Heart right ventricle (tissue), 16 donors: ENCODE measurements around the gene ANKRD22. TPM values are rescaled to one million over a fixed set of nuclear protein-coding genes. Genes with fewer than 3 reads are reported as not detected.
A peak's percentile ranks its signal among the peaks of the same experiment; 100 is the strongest.

Experiments
- ATAC-seq, 8 donors: fragments of 200-7000 bp; cut with Tn5 transposase; one replicate each; pipeline ENCODE4 v1.9.1; 2020; ENCODE audit warnings: mild to moderate bottlenecking in 8 of 8, moderate library complexity in 8 of 8, moderate number of reproducible peaks in 1 of 8
- DNase-seq, 2 donors: peaks; one replicate each; pipeline ENCODE4 v3.0.0-alpha.2; 2020
- H3K27ac ChIP-seq, 10 donors: fragments of 200-600 bp; sonication (generic) in 2 of 10; one replicate each; pipeline versions ENCODE4 v1.5.0 to v1.8.0; 2020 to 2022; ENCODE audit warnings: mild to moderate bottlenecking in 3 of 10
- H3K27me3 ChIP-seq, 7 donors: fragments of 200-600 bp; one replicate each; pipeline ENCODE4 v1.8.0; 2021 to 2022; ENCODE audit warnings: mild to moderate bottlenecking in 2 of 7
- H3K36me3 ChIP-seq, 9 donors: fragments of 200-600 bp; sonication (generic) in 1 of 9; one replicate each; pipeline versions ENCODE4 v1.5.0 to v1.8.0; 2020 to 2022; ENCODE audit warnings: mild to moderate bottlenecking in 2 of 9
- H3K4me1 ChIP-seq, 9 donors: fragments of 200-600 bp; sonication (generic) in 1 of 9; one replicate each; pipeline versions ENCODE4 v1.5.0 to v1.8.0; 2020 to 2022; ENCODE audit warnings: mild to moderate bottlenecking in 4 of 9
- H3K4me3 ChIP-seq, 10 donors: fragments of 200-600 bp; sonication (generic) in 2 of 10; one replicate each; pipeline versions ENCODE4 v1.5.0 to v1.8.0; 2020 to 2022; ENCODE audit warnings: mild to moderate bottlenecking in 7 of 10, moderate library complexity in 2 of 10
- H3K9me3 ChIP-seq, 11 donors: fragments of 200-600 bp in 10 of 11; sonication (generic) in 2 of 11; one replicate each; pipeline versions ENCODE4 v1.5.0 to v1.8.0; 2013 to 2022; ENCODE audit warnings: mild to moderate bottlenecking in 2 of 11, control low read depth in 1 of 11, moderate library complexity in 1 of 11
- WGBS, 2 donors: extraction: QIAGEN DNeasy Blood & Tissue Kit; methylation state at CpG; one replicate each; pipeline ENCODE4 v1.1.7; 2013; ENCODE audit warnings: inconsistent platforms in 1 of 2; 5-methylcytosine and 5-hydroxymethylcytosine counted together
- intact Hi-C, 10 donors: fragments of 100-400 bp; cut with DNase I; formaldehyde crosslinking; loops; one replicate each; pipeline versions ENCODE4 v1.11.1 to v1.14.2; 2022
- polyA plus RNA-seq, 2 donors: library from polyadenylated mRNA; stranded (reverse); fragments of 200-250 nt; gene quantifications; one replicate each; pipeline ENCODE4 v1.2.3, GENCODE V29; 2013
- total RNA-seq, 10 donors: library from RNA; stranded (reverse); fragmentation: NEBNext Ultra II Directional in 3 of 10; extraction: Animal tissue kit (Norgen Biotek cat#: 25700) in 3 of 10; gene quantifications; one replicate each; pipeline versions ENCODE4 v1.2.1 to v1.2.4, GENCODE V29; 2021 to 2023
- TF ChIP-seq, protein P1 (sequence below), 9 donors: fragments of 200-600 bp; sonication (generic) in 2 of 9; IDR thresholded peaks; one replicate each; pipeline versions ENCODE4 v1.5.0 to v1.8.0; 2021 to 2022; ENCODE audit warnings: antibody characterized with exemption in 9 of 9, mild to moderate bottlenecking in 5 of 9, moderate library complexity in 1 of 9
- donor health status: Arrhythmogenic right ventricular cardiomyopathy.
- donor health status: ischemic (EF 13 %, LVEDD 7.1; RV severe dilation, severe dysfunction).
- donor health status: healthy with polysubstance abuse.
- donor health status: DM: no; HTN: yes; CAD: no.
- donor health status: DM: no; HTN: no; CAD: no.
- donor health status: ischemic (EF 25% LVEDD 6.9; RV normal size, moderate dysfunction).
- donor health status: ischemic (EF 25% LVEDD 5.7; RV mildly dilated, moderate dysfunction).
- donor health status: healthy.
- donor health status: DM: yes; HTN: yes; CAD: no.
- donor health status: Ischemic cardiomyopathy.
- donor health status: ischemic (EF 35%, LVEDD 5.7; RV mildly dilated, moderate dysfunction).
- donor health status: nonischemic (EF 11% LVEDD 7.7; RV severe dilation, severe dysfunction).
- donor health status: DM: yes; HTN: yes; CAD: no.
- donor health status: PGD.
- donor health status: ischemic (EF 29% LVEDD 5.4; RV normal size, mild dysfunction).
- donor health status: nonischemic (EF 23%, LVEDD 6.1; RV moderate dilation, normal function).

Gene ANKRD22
- total and polyA plus RNA-seq, 12 donors: 0.12 to 4.9 (median 0.15) TPM; not detected in 8

GRCh38 chr10:88880282-88881076, 28.8 kb upstream of the ANKRD22 start:
- ATAC-seq (peak; percentile 93 to 97 (median 96)), DNase-seq (peak; percentile 84 to 85)
- peak overlapping the region; percentile 60 to 87 (median 79) for H3K4me3 ChIP-seq
- peaks cover 0 to 59% (median 29%) of the 10 kb centered on the region in 9 donors for H3K4me1 ChIP-seq
- H3K36me3 ChIP-seq: no peaks in the 10 kb centered on the region
- H3K27me3 ChIP-seq: peaks cover 0 to 6% (median 0%) of the 10 kb centered on the region in 7 donors
- 0 to 1% methylated on average over 84 of the region's 84 CpGs for WGBS, 2 donors
- TF ChIP-seq, protein P1, sequence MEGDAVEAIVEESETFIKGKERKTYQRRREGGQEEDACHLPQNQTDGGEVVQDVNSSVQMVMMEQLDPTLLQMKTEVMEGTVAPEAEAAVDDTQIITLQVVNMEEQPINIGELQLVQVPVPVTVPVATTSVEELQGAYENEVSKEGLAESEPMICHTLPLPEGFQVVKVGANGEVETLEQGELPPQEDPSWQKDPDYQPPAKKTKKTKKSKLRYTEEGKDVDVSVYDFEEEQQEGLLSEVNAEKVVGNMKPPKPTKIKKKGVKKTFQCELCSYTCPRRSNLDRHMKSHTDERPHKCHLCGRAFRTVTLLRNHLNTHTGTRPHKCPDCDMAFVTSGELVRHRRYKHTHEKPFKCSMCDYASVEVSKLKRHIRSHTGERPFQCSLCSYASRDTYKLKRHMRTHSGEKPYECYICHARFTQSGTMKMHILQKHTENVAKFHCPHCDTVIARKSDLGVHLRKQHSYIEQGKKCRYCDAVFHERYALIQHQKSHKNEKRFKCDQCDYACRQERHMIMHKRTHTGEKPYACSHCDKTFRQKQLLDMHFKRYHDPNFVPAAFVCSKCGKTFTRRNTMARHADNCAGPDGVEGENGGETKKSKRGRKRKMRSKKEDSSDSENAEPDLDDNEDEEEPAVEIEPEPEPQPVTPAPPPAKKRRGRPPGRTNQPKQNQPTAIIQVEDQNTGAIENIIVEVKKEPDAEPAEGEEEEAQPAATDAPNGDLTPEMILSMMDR (IDR thresholded peaks at IDR 0.05): peak in 7 of 9 donors; percentile 10 to 54 (median 34)
- intact Hi-C loops: loop anchor here in 4 of 10 donors (2.0 to 5.0 kb wide), 4 partner anchors 43 to 52 kb away; no protein-coding TSS in a partner anchor
- H3K27ac ChIP-seq: peak overlapping the region; percentile 85 to 94 (median 90)
- H3K9me3 ChIP-seq: no peaks in the 10 kb centered on the region

GRCh38 chr10:88879534-88880281, 28.1 kb upstream of the ANKRD22 start, which contains the start of gene STAMBPL1:
Gene STAMBPL1, plus strand, starts transcription at chr10:88880245. Its CDS starts 21,464 bp downstream, at chr10:88901709.
- intact Hi-C loops: loop anchor here in 5 of 10 donors (2.0 to 5.0 kb wide), 4 partner anchors 42 to 53 kb away; no protein-coding TSS in a partner anchor
- Histone ChIP-seq H3K36me3 (no peaks in the 10 kb centered on the region), H3K4me3 (peak within 1 kb of the TSS; percentile 60 to 87 (median 79)), H3K27me3 (peaks cover 0 to 6% (median 0%) of the 10 kb centered on the region in 7 donors), H3K4me1 (peaks cover 0 to 55% (median 33%) of the 10 kb centered on the region in 9 donors), H3K9me3 (no peaks in the 10 kb centered on the region), H3K27ac (peak within 1 kb of the TSS; percentile 85 to 94 (median 90))
- peak; percentile 52 to 83 (median 64) for ATAC-seq
- DNase-seq: no peak
- WGBS, 2 donors: 5 to 6% methylated on average over 26 of the region's 26 CpGs
- TF ChIP-seq, protein P1 (IDR thresholded peaks at IDR 0.05): no peak

- no peak for ATAC-seq
- H3K4me1 ChIP-seq: peaks cover 0 to 51% (median 33%) of the 10 kb centered on the region in 9 donors
- WGBS, 2 donors: 92 to 94% methylated on average over 6 of the region's 6 CpGs
- no peak overlapping the region for H3K4me3 ChIP-seq
- no peak overlapping the region for H3K27ac ChIP-seq
- H3K27me3 ChIP-seq: peaks cover 0 to 6% (median 0%) of the 10 kb centered on the region in 7 donors
- TF ChIP-seq, protein P1 (IDR thresholded peaks at IDR 0.05): no peak
- no peak for DNase-seq
- no peaks in the 10 kb centered on the region for H3K9me3 ChIP-seq
- intact Hi-C loops: loop anchor here in 2 of 10 donors (5.0 kb wide), 2 partner anchors 40 to 50 kb away; no protein-coding TSS in a partner anchor
- no peaks in the 10 kb centered on the region for H3K36me3 ChIP-seq
Measured at GRCh38 chr10:88877298-88877697, 25.7 kb upstream of the ANKRD22 start.

GRCh38 chr10:88875081-88875480, 23.4 kb upstream of the ANKRD22 start:
- peaks cover 0 to 6% (median 0%) of the 10 kb centered on the region in 7 donors for H3K27me3 ChIP-seq
- no peak overlapping the region for H3K27ac ChIP-seq
- TF ChIP-seq, protein P1 (IDR thresholded peaks at IDR 0.05): no peak

More at GRCh38 chr10:88875081-88875480, 23.4 kb upstream of the ANKRD22 start:
- Histone ChIP-seq H3K4me3 (no peak overlapping the region), H3K36me3 (no peaks in the 10 kb centered on the region), H3K4me1 (peaks cover 0 to 36% (median 20%) of the 10 kb centered on the region in 9 donors), H3K9me3 (no peaks in the 10 kb centered on the region)
- intact Hi-C loops: loop anchor here in 2 of 10 donors (5.0 kb wide), 2 partner anchors 38 to 52 kb away; no protein-coding TSS in a partner anchor
- DNase-seq (no peak), ATAC-seq (no peak)
